Activated CD4-positive, alpha-beta T cell treated with anti-CD3 and anti-CD28 coated beads for 24 hours (primary cell): ENCODE measurements around the gene XRCC3.
"Not testable (repeated sequence)": the region's sequence is repeated elsewhere in the genome, so short reads cannot be mapped to it uniquely, and the experiment has no call there.

Experiments used
- DNase-seq, 2 donors: peaks; one replicate each; pipeline ENCODE4 v3.0.0-alpha.2; 2020; ENCODE audit warnings: low read depth in 2 of 2

The XRCC3 gene

GRCh38 chr14:103693515-103693914 lies 21.7 kb downstream of the XRCC3 start:
- no peak for DNase-seq

- no peak for DNase-seq
These were observed 22.4 kb downstream of the XRCC3 start for GRCh38 chr14:103692871-103693270.

DNA sequence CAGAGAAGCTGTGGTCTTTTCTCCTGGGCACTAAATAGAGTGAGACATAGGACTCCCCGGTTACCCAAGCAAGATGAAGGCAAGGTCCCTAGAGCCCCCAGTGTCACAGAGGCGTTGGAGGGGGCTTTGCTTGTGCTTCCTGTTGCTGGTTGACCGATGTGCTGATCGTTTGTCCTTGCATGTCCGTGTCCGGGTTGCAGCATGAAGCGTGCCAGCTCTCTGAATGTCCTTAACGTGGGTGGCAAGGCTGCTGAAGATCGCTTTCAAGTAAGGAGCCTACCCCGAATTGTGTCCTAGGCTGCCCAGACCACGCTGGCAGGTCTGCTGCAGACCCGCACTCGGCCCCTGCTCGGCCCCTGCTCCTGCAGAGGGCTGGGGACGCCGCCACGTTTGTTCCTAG lies 23.1 kb downstream of the XRCC3 start:
- no peak for DNase-seq

DNA sequence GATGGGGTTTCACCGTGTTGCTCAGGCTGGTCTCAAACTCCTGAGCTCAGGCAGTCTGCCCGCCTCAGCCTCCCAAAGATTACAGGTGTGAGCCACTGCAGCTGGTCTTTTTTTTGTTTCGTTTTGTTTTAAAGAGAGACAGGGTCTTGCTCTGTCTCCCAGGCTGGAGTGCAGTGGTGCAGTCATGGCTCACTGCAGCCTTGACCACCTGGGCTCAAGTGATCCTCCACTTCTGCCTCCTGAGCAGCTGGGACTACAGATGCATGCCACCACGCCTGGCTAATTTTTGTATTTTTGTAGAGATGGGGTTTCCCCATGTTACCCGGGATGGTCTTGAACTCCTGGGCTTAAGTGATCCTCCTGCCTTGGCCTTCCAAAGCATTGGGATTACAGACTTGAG lies 23.6 kb downstream of the XRCC3 start:
- not testable (repeated sequence) for DNase-seq

DNA sequence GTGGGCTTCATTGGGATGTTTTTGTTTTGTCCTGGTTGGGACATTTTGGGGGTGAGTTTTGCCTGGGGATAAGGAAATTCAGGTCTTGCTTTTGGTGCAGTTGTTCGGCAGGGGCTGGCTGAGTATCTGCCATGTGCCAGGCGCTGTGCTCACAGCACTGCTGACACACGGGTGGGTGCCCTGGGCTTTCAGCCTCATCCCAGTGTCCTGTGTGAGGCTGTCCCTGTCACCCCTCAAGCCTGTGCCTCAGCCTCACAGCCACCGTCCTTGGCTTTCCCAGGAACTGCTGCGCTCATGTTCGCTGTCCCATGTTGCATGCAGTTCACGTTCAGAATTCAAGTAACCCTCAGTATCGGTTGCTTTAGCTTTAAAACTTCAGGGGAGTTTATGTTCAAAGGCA lies 24.9 kb downstream of the XRCC3 start:
- no peak for DNase-seq

DNA sequence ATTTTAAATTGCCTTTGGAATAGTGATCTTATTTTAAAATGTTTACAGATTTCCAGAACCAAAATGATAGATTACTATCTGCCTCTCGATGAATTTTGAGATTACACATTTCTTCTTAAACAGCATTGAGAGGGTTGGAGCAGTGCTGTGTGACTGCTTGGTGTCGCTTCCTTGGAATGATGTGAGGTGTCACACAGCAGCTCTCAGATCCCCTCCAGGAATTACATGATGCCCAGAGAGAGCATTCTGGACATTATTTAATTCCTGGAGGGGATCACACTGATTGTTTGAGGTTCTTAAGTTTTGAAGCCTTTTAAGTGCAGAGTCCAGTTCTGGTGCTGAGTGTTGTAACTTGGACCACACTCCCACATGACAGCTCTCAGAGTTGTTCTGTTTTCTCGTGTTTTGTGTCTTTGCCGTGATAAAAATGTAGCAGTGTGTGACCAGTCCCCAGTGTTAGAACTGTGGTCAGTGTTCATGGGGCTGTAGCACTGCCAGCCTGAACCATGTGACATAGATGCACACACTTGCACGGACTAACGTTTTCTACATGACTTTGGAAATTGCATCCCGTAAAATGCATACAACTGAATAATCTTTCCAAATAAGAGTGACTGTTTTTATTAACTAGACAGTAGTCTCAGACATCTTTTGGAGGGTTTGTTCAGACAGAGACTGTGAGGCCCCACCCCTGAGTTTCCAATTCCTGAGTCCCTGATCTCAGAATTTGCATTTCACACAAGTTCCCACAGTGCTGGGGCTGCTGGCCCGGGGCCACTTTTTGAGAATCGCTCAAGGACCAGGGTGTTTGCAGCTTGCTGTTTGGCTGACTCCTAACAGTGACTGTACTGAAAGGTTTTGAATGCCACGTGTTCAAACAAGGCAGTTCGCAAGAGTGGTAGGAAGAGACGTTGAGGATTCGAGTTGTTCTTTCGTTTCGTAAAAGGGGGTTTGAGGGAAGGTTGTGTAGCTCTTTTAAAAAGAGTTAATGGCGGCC lies 26.0 kb downstream of the XRCC3 start:
- DNase-seq = no peak

- no peak for DNase-seq
These were observed 26.8 kb downstream of the XRCC3 start for GRCh38 chr14:103688441-103688840.

DNA sequence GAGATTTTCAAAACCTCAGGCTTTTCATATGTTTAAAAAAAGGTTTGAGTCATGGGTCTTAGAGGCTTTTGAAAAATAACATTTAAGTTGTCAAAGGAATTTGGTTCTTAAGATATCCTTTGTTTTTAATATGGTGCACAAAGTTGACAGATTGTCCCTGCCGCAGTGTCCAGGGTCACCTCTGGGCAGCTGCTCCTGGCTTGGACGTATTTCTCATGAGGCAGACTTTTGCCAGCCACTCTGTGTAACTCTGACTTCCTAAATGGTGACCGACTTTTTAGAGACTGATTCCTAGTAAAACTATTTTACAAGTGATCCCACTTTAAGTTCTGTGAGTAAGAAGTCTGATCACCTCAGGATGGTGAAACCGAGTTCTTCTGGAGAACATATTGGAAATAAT lies 27.5 kb downstream of the XRCC3 start:
- no peak for DNase-seq

DNA sequence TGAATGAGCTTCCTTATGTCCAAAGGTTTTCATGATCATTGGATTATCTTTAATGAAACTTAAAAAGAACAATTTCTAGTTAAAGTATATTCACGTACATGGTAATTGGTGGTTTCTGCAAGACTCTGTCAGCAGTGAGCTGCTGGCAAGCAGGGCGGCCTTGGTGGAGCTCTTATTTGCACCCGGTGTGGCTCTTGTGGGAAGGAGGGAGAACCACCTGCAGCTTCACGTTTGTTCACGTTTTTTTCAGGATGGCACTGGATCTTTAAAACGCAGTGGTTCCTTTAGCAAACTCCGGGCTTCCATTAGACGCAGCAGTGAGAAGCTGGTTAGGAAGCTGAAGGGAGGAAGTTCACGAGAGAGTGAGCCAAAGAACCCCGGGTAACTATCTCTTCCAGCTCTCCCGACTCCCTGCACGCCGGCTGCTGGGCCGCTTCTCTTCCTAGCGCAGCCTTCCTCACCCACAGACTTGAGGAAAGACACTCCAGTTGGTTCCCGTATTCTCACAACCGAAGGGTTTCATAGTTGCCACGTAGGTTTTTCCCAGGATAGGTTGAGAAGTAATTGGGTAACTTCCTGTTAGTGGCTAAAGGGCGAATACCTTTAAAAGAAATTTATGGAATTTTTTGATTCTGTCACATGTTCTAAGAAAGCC lies 28.3 kb downstream of the XRCC3 start:
- DNase-seq = no peak

DNA sequence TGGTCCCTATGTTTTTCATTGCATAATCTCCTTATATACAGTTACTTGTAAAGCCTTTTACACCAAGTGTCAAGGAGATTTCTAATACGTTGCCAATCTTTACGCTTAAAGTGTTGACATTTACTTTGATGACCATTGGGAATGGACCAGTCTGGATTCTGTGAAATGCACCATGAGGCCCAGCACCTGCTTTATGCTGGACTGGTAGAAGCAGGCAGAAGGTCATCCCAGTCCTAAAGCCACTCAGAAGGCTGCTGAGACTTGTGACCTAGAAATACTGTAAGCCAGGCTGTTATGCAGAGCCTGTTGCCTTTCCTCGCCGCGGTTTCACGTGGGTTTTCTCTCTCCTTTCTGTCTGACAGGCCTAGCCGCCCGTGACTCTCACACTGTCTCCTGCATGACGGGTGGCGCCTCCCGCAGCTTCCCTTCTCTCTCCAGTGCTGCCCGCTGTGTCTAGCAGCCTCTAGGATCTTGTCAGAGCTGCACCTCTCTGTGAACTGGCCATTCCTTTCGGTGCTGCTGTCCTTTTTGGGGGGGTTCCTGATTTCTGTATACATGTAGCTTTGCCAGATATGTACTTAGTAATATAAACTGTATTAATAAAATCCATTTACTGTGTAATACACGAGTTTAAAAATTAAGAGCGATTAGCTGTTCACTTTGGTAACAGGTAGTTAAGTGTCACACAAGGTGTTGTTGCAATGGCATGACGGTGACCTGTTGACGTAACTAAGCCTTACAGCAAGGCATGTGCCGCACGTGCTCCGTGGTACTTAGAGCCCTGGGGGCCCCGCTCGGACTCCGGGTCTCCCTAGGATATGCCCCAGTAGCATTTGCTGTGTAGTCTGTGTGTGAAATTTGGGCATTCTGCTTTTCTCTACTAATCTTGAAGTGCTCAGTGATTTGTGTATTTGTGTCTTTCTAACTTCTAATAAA lies 29.7 kb downstream of the XRCC3 start:
- DNase-seq = no peak

GRCh38 chr14:103684871-103685270 lies 30.4 kb downstream of the XRCC3 start:
- DNase-seq = no peak

DNA sequence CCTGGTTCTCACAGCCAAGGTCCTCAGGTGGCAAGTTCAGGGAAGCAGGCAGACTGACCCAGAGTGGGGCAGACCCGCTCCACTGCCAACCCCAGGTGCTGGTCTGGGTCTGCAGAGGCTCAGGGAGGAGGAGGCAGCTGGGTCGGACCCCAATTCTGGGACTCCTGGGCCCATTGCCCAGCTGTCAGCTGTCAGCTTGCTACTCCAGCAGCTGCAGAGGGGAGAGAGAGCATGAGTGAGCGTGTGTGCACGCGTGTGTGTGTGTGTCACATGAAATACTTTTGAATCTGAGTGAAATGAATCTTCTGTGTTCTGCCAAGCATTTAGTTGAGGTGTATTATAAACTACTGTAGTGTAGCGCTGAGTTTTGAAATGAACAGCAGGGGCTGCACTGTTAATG lies 30.8 kb downstream of the XRCC3 start:
- DNase-seq = no peak

- no peak for DNase-seq
These were observed 32.1 kb downstream of the XRCC3 start for GRCh38 chr14:103683139-103683538.

DNA sequence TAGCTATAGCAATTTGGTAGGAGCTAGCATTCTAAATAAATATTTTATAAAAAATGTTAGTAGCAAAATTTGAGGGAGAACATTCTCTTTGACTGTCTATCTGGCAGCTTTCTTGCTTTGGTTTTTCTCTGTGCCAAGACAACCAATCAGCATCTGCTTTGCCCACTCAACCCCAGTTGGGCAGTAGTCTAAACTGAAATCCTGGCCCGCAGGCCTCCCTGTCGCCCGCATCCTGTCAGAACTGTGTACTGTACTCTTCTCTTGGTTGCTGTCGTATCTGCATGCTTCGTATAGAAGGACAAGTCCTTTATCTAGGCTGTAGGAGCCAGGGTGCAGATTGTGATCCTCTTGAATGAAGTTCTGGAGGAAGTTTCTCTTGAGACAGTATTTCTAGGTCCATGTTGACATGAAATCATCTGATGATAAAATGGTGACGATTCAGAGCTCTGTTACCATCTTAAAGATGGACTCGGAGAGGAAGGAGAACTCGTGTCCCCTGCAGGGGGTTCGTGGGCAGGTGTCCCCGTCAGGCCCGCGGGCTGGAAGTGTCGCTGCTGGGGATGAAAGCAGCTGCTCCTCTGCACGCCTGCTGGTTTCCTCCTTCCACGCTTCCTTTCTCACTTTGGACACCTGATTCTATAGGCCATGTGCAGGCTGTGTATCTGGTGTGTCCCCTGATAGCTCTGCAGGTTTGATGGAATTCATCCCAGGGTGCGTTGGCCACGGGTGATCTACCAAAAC lies 34.6 kb downstream of the XRCC3 start:
- DNase-seq = no peak

DNA sequence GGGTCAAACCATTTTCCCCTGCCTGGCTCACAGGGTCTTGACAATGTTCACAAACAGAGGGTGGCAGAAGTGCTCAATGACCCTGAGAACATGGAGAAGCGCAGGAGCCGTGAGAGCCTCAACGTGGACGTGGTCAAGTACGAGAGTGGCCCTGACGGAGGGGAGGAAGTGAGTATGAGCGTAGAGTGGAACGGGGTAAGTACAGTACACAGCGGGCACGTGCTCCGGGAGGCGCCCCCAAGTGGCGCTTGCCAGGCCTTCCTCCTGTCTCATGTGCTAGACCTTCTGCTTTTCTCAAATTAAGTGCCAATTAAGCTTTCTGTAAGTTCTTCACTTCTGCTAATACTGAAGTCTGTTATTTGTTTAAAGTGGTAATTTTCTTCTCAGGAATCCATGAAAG lies 35.9 kb downstream of the XRCC3 start:
- DNase-seq = peak; percentile 7 to 19

DNA sequence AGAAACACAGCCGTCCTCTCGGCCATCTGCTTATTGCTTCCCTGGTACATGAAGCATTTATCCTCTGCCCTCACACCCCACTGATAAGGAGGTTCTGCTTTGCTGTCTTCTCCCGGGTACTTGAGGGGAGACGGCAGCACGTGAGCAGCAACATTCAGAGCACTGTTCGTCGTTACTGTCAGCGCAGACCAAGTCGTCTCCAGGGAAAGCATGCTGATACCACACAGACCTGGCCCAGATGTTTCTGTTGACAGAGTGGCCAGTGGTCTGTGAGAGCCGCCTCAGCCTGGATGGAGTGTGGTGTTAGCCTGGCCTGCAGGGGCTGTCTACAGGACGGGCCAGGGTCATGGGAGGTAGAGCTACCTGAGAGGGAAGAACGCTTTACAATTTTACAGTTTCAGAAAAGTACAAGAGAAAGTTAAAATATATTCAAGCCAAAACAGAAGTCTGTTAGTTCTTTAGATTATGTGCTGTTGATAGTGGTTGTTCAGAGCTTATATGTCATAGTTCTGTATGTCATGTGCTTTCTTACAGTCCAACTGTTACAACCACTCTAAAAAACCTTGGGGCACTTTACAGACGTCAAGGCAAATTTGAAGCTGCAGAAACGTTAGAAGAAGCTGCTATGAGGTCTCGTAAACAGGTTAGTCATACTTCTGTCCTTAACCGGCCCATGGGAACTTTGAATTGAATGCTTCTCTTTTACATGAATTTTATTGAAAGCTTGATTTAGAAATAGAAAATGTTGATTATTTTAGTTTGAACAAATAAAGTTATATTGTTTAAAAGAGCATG lies 38.2 kb downstream of the XRCC3 start:
- no peak for DNase-seq

DNA sequence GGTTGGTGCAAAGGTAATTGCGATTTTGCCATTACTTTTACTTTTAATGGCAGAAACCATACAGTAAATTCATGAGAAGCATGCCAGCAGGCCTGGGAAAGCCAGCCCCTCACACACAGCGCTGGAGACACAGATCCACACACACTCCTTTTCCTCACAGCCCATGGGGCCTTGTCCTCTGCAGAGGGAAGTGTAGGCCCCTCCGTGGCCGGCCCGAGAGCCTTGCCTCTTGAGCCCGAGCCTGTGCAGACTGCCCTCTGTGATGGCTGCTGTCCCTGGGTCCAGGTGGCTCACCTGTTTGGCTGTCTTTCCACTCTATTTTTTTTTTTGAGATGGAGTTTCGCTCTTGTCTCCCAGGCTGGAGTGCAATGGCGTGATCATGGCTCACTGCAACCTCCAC lies 39.3 kb downstream of the XRCC3 start:
- DNase-seq = no peak

DNA sequence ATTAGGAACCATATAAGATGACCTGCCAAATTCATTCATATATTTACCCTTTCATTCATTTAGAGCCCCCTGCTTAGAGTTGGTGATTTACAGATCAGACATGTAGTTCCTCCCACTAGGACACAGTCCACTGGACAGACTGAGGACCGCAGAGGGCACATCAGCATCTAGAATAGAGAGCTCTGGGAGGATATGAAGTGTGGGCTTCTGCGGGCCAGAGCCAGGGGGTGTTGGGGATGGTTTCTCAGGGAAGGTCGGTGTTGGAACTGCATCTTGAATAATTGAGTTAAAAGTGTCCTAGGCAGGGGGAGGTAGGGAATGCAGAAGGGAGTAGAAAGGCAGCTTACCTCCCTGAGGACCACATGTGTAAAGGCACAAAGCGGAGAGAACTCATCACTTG lies 43.3 kb downstream of the XRCC3 start:
- no peak for DNase-seq

DNA sequence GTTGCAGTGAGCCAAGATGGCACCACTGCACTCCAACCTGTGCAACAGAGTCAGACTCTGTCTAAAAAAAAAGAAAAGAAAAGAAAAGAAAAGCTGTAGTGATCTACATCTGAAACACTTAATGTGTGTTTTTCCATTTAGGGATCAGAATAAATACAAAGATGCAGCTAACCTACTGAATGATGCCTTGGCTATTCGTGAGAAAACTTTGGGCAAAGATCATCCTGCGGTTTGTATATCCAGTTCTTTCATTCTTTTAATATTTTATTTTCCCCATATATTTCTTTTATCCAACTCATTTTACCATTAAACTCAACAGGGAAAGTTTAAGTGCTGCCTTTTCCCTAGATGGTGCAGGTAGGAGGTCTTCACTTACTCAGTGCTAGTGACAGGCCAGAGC lies 45.9 kb downstream of the XRCC3 start:
- no peak for DNase-seq

- no peak for DNase-seq
These were observed 47.1 kb downstream of the XRCC3 start for GRCh38 chr14:103668117-103668516.

- no peak for DNase-seq
These were observed 47.6 kb downstream of the XRCC3 start for GRCh38 chr14:103667671-103668070.
